ENCODE data around the gene TAF5L. TPM values are rescaled to one million over a fixed set of nuclear protein-coding genes. Genes with fewer than 3 reads are reported as not detected.

Gene TAF5L
- total RNA-seq, 2 experiments from 2014 or later: 30.3 to 32.9 TPM

DNA sequence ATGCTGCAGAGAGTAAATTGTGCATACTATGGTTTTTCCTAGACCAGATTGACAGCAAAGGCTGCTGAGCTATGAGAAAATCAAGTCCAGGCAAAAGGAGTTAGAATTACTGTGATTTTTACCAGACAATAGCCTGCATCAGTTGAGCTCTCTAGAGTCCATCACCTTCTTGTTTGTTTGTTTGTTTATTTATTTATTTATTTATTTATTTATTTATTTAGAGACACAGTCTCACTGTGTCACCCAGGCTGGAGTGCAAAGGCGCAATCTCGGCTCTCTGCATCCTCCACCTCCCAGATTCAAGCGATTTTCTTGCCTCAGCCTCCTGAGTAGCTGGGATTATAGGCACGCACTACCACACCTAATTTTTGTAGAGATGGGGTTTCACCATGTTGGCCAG lies 43.2 kb downstream of the TAF5L start:
- POLR2A ChIA-PET: no interaction called here
- Histone ChIP-seq H3K79me2 (ENCODE audit: insufficient read depth, low read depth, low read length) (no peaks in the 10 kb centered on the region), H4K20me1 (ENCODE audit: insufficient read depth, low read length) (no peaks in the 10 kb centered on the region), H3K9me3 (ENCODE audit: low read length) (no peaks in the 10 kb centered on the region), H3K36me3 (ENCODE audit: insufficient read depth, low read length) (no peaks in the 10 kb centered on the region), H3K9me2 (ENCODE audit: insufficient read depth, low read length) (no peaks in the 10 kb centered on the region), H3K4me3 (ENCODE audit: low read depth, low read length, poor library complexity, severe bottlenecking) (no peak overlapping the region), H3K4me1 (ENCODE audit: insufficient read depth, low read length, poor library complexity, severe bottlenecking) (peaks cover 11% of the 10 kb centered on the region), H2AFZ (ENCODE audit: low read length) (no peak overlapping the region), H3K27ac (ENCODE audit: low read depth, low read length, poor library complexity, severe bottlenecking) (no peak overlapping the region), H3K4me2 (ENCODE audit: low read length) (no peak overlapping the region)
- TF ChIP-seq, protein P1, sequence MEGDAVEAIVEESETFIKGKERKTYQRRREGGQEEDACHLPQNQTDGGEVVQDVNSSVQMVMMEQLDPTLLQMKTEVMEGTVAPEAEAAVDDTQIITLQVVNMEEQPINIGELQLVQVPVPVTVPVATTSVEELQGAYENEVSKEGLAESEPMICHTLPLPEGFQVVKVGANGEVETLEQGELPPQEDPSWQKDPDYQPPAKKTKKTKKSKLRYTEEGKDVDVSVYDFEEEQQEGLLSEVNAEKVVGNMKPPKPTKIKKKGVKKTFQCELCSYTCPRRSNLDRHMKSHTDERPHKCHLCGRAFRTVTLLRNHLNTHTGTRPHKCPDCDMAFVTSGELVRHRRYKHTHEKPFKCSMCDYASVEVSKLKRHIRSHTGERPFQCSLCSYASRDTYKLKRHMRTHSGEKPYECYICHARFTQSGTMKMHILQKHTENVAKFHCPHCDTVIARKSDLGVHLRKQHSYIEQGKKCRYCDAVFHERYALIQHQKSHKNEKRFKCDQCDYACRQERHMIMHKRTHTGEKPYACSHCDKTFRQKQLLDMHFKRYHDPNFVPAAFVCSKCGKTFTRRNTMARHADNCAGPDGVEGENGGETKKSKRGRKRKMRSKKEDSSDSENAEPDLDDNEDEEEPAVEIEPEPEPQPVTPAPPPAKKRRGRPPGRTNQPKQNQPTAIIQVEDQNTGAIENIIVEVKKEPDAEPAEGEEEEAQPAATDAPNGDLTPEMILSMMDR (conservative IDR thresholded peaks at IDR 0.05; ENCODE audit: low read length): no peak
- TF ChIP-seq EZH2phosphoT487 (IDR thresholded peaks at IDR 0.05; ENCODE audit: borderline replicate concordance, low read depth, low read length): no peak
- DNase-seq (ENCODE audit: low spot score): no peak
- CTCF ChIA-PET (ENCODE audit: unreplicated experiment): no interaction called here
- BruUV-seq (replicated peaks): no TSS peak
- intact Hi-C loops (cut with micrococcal nuclease; ENCODE audit: unreplicated experiment): no loop called here

- H3K4me1 ChIP-seq (ENCODE audit: insufficient read depth, low read length, poor library complexity, severe bottlenecking): peaks cover 11% of the 10 kb centered on the region
- POLR2A ChIA-PET: no interaction called here
- no peaks in the 10 kb centered on the region for H3K9me2 ChIP-seq (ENCODE audit: insufficient read depth, low read length)
- H2AFZ ChIP-seq (ENCODE audit: low read length): no peak overlapping the region
- no peaks in the 10 kb centered on the region for H4K20me1 ChIP-seq (ENCODE audit: insufficient read depth, low read length)
- no peak for DNase-seq (ENCODE audit: low spot score)
- no TSS peak for BruUV-seq (replicated peaks)
- CTCF ChIA-PET (ENCODE audit: unreplicated experiment): no interaction called here
- intact Hi-C loops (cut with micrococcal nuclease; ENCODE audit: unreplicated experiment): no loop called here
- H3K4me2 ChIP-seq (ENCODE audit: low read length): no peak overlapping the region
- TF ChIP-seq EZH2phosphoT487 (IDR thresholded peaks at IDR 0.05; ENCODE audit: borderline replicate concordance, low read depth, low read length): no peak
- TF ChIP-seq, protein P1 (conservative IDR thresholded peaks at IDR 0.05; ENCODE audit: low read length): no peak
- H3K4me3 ChIP-seq (ENCODE audit: low read depth, low read length, poor library complexity, severe bottlenecking): no peak overlapping the region
- no peak overlapping the region for H3K27ac ChIP-seq (ENCODE audit: low read depth, low read length, poor library complexity, severe bottlenecking)
- H3K36me3 ChIP-seq (ENCODE audit: insufficient read depth, low read length): no peaks in the 10 kb centered on the region
- no peaks in the 10 kb centered on the region for H3K79me2 ChIP-seq (ENCODE audit: insufficient read depth, low read depth, low read length)
- H3K9me3 ChIP-seq (ENCODE audit: low read length): no peaks in the 10 kb centered on the region
Observed at GRCh38 chr1:229582011-229582694, 43.8 kb downstream of the TAF5L start.

DNA sequence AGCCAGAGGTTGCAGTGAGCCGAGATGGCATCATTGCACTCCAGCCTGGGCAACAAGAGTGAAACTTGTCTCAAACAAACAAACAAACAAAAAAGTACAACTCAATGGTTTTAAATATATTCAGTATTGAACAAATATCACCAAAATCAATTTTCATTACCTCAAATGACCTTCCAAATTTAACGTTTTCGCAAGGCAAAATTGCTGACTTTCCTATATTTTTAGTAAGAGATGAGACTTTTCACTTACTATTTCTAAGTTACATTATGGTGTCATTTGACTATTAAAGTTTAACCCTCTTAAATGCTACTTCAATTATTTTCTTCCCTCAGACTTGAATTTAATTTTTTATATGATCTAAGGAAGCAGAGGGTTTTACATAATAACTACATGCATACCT lies 44.4 kb downstream of the TAF5L start:
- no TSS peak for BruUV-seq (replicated peaks)
- ChIA-PET POLR2A (interaction anchor here (0.9 kb wide), 1 partner anchor 43 kb away, joined by 3 read pairs; no protein-coding TSS in a partner anchor), CTCF (ENCODE audit: unreplicated experiment) (no interaction called here)
- peaks cover 11% of the 10 kb centered on the region for H3K4me1 ChIP-seq (ENCODE audit: insufficient read depth, low read length, poor library complexity, severe bottlenecking)
- no peak for DNase-seq (ENCODE audit: low spot score)
- H3K9me2 ChIP-seq (ENCODE audit: insufficient read depth, low read length): no peaks in the 10 kb centered on the region
- no peaks in the 10 kb centered on the region for H3K79me2 ChIP-seq (ENCODE audit: insufficient read depth, low read depth, low read length)
- H2AFZ ChIP-seq (ENCODE audit: low read length): no peak overlapping the region
- H3K27ac ChIP-seq (ENCODE audit: low read depth, low read length, poor library complexity, severe bottlenecking): no peak overlapping the region
- H4K20me1 ChIP-seq (ENCODE audit: insufficient read depth, low read length): no peaks in the 10 kb centered on the region
- no peak overlapping the region for H3K4me3 ChIP-seq (ENCODE audit: low read depth, low read length, poor library complexity, severe bottlenecking)
- H3K36me3 ChIP-seq (ENCODE audit: insufficient read depth, low read length): no peaks in the 10 kb centered on the region
- TF ChIP-seq EZH2phosphoT487 (IDR thresholded peaks at IDR 0.05; ENCODE audit: borderline replicate concordance, low read depth, low read length): no peak
- TF ChIP-seq, protein P1 (conservative IDR thresholded peaks at IDR 0.05; ENCODE audit: low read length): no peak
- intact Hi-C loops (cut with micrococcal nuclease; ENCODE audit: unreplicated experiment): no loop called here
- no peak overlapping the region for H3K4me2 ChIP-seq (ENCODE audit: low read length)
- no peaks in the 10 kb centered on the region for H3K9me3 ChIP-seq (ENCODE audit: low read length)
